Measurements from ENCODE around the gene POLR1G.
"Not testable (repeated sequence)": the region's sequence is repeated elsewhere in the genome, so short reads cannot be mapped to it uniquely, and the experiment has no call there.

The POLR1G gene

DNA sequence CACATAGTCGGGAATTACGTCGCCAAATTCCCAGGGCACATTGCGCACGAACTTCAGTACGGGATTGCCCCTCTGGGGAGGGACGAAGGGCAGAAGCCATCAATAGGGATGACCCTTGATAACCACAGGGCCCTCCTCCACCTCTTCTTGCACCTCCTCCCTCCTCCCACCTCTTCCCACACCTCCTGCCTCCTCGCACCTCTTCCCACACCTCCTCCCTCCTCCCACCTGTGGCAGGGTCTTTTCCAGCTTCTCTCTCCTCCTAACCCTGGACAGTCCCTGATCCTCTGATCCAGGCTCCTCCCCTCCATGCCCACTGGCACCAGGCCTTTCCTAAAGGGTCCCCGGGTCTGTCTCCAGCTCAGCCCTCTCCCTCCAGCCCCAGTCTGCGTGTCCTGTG is 13.9 kb downstream of the POLR1G start:
- no peak for DNase-seq (ENCODE audit: low spot score)

DNA sequence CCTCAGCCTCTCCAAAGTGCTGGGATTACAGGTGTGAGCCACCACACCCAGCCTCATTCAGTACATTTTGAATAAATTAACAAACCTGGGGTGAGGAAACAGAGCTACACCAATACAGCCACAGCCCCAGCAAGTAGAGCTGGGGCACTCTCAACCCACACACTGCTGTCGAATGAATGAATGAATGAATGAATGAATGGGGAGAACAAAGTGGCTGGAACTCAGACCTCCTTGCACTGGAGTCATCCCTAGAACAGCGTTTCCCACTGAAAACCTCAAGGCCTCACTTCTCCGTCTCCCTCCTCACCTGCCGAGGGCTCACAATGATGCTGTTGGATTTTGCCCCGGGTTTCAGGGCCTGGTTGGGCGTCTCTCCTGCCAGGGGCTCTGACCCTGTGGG is 14.4 kb downstream of the POLR1G start:
- no peak for DNase-seq (ENCODE audit: low spot score)

GRCh38 chr19:45421947-45422498 is 15.6 kb downstream of the POLR1G start:
- DNase-seq (ENCODE audit: low spot score), result no peak

- DNase-seq (ENCODE audit: low spot score), result no peak
These were observed 16.7 kb downstream of the POLR1G start for GRCh38 chr19:45423033-45423588.

DNA sequence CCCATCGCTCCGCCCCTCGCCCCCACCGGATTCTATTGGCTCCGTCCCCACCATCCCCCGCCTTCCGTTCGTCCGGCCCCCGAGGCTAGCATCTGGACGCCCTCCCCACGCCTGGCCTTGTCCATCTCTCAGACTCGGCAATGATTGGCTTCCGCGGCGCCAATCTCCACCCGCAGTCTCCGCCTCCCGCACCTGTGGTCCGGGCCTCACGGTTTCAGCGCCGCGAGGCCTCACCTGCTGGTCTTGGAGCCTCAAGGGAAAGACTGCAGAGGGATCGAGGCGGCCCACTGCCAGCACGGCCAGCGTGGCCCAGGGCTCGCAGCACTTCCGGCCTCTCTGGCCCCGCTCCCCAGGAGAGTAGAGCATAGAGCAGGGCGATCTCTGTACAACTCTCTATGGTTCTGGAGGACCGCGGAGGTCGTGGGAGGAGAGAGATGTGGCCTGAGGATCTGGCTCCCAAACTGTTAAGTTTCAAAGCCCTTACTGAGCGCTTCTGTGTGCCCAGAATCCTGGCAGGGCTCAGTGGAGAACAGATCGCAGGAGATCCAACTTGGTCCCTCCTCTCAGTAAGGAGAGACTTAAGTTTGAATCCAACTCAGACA is 17.2 kb downstream of the POLR1G start, which contains the start of gene ERCC1:
Gene ERCC1 (minus strand): TSS at position 329 of the 602 bp plus-strand sequence. CDS start 543 bp downstream, outside the sequence.
- DNase-seq (ENCODE audit: low spot score), result peak; percentile 93

DNA sequence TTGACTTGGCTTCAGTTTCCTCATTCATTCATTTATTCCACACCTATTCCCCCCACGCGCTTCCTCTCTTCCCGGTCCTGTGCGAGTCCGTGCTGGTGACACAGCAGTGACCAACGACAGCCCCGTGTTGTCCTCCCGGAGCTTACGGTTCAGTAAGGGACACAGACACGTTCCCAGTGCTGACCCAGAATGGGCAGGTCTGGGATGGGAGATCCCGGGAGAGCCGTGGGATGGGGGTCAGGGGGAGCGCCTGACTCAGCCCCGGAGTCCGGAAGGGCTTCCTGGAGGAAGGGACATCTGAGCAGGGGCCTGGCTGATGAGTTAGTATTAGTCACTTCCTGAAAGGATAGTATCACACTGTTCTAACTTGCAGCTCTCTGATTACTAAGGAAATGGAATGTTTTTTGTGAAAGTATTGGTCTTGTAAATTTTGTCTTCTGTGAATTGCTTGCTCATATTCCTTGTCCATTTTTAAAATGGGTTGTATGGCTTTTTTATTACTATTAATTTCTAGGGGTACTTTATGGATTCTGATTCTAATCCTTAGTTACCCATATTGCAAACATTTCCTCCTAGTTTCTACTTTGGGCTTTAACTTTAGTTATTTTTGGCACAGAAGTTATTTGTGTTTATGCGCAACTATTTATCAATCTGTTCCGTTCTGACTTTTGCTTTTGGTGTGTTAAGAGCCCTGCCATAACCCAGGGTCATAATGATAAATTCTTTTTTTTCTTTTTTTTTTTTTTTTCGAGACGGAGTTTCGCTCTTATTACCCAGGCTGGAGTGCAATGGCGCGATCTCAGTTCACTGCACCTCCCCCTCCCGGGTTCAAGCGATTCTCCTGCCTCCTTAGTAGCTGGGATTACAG is 18.0 kb downstream of the POLR1G start:
- peak; percentile 72 for DNase-seq (ENCODE audit: low spot score)

DNA sequence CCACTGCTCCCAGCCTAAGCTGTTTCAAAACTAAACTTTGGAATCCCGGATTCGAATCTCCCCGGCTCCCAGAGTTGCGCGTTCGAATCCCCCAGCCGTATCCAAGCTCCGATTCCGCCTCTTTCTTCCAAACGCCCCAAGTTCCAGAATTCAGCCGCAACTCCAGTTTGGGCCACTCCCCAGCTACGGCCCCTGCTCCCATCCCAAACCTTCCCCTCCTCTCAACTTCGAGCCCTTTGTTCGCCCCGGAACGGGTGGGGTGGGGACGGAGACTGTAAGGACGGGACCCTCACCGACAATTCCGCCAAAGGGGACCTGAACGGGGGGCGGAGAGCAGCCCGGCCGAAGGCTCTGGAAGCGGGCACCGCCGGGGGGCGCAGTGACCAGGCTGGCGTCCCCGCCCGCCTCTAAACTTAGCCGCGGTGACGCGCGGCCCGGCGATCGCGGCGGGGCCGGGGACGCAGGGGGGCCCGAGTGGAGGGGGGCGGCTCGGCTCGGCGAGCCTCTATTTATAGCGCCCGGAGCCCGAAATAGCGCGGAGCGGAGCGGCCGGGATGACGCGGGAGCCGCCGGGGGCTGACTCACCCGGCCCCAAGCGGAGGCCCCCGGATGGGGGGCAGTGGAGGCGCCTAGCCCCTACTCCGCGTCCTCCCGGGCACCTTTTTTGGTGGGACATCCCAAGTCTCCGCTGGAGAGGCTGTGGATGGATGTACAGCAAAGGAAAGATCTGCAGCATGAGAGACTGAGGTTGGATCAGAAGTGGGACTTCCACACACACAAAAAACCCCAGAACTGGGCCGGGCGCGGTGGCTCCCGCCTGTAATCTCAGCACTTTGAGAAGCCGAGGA is 22.2 kb downstream of the POLR1G start:
- no peak for DNase-seq (ENCODE audit: low spot score)

DNA sequence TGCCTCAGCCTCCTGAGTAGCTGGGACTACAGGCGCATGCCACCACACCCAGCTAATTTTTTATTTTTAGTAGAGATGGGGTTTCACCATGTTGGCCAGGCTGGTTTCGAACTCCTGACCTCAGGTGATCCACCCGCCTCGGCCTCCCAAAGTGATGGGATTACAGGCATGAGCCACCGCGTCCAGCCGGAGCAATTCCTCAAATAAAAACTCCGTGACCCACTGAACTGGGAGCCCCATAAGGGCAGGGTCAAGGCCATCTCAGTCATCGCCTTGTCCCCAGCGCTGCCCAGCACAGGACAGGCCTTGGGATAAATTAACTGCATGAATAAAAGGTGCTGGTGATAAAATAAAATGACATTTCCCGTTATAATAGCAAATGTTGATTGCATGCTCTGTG is 23.5 kb downstream of the POLR1G start:
- DNase-seq (ENCODE audit: low spot score), result not testable (repeated sequence)

- not testable (repeated sequence) for DNase-seq (ENCODE audit: low spot score)
These were observed 24.6 kb downstream of the POLR1G start for GRCh38 chr19:45431008-45431407.

GRCh38 chr19:45432543-45432942 is 26.1 kb downstream of the POLR1G start:
- DNase-seq (ENCODE audit: low spot score), result not testable (repeated sequence)

- DNase-seq (ENCODE audit: low spot score), result no peak
These were observed 30.9 kb downstream of the POLR1G start for GRCh38 chr19:45437328-45437727.

DNA sequence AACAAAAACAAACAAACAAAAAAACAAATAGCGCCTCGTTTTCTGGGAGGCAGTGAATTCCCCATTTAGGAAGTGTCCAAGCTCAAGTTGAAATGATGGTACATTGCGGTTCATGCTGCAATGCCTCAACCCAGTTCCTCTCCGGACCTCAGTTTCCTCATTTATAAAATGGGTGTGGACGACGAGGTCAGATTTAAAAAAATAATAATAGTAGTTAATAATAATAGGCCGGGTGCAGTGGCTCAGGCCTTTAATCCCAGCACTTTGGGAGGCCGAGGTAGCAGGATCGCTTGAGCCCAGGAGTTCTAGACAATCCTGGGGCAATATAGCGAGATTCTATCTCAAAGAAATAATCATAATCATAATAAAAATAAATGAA is 32.7 kb downstream of the POLR1G start:
- no peak for DNase-seq (ENCODE audit: low spot score)

DNA sequence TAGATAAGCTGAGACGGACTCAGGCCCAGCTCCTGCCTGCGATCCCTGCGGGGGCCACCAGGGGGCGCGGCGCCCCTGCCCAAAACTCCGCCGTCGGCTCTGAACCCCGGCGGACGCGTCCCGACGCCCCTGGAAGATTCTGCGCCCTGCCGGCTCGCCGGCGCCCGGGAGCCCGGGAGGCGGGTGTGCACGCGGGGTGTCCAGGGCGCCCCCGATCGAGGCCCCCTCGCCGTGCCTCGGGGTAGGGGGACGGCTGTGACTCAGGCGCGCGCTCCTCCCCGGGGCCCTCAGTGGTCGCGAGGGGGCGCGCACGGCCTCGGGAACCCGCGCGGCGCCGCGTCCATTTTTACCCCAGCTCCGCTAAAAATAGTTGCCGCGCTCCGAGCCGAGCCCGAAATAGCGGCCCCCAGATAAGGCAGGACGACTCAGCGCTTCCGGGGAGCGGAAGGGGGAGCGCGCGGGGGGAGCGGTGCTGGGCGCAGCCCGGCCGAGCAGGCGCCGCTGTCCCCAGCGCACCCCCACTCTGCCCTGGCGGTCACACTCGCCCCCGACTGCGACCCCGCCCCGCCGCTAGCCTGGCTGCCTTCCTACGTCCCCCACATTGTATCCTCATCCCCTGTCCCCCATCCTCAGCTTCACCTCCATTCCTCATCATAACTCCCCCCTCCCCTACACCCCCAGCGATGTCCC is 33.3 kb downstream of the POLR1G start:
- DNase-seq (ENCODE audit: low spot score), result peak; percentile 80

GRCh38 chr19:45440259-45440638 is 33.8 kb downstream of the POLR1G start:
- no peak for DNase-seq (ENCODE audit: low spot score)

GRCh38 chr19:45440873-45441654 is 34.6 kb downstream of the POLR1G start:
- no peak for DNase-seq (ENCODE audit: low spot score)

GRCh38 chr19:45442408-45442777 is 35.9 kb downstream of the POLR1G start:
- DNase-seq (ENCODE audit: low spot score), result no peak

DNA sequence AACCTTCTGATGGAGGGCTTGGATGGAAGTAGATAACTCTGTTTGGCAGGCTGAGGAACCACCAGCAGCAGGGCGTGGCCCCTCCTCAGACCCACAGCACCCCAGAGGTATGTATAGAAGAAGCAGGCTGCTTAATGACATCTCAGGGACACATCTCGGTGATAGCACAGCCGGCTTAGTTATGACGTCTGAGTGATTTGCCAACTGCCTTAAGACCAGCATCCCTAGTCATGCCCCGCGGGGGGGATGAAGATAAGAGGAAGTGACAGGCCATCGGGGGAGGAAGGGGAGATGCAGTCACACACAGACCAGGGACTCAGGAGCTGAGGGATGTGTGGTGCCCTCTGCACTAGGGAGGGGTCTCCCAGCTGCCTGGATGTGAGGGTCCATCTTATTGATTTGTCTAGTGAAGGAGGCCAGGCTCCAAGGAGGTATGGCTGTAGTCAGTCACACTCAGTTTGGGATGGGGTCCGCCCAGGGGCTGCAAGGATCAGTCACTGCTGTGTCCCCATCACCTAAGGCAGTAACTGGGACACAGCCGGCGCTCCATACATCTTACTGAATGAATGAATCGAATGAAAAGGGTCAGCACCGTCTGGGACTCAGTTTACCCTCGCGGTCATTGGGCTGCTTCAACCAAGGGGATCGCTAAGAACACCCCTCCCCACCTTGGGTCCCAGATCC is 36.5 kb downstream of the POLR1G start:
- DNase-seq (ENCODE audit: low spot score), result no peak

- DNase-seq (ENCODE audit: low spot score), result peak; percentile 43
These were observed 37.2 kb downstream of the POLR1G start for GRCh38 chr19:45443462-45444317.
